Liver (tissue), 9 donors: ENCODE results near the gene NKX6-1. TPM values are rescaled to one million over a fixed set of nuclear protein-coding genes. Genes with fewer than 3 reads are reported as not detected.

Source experiments
- DNase-seq: peaks from one replicate; pipeline ENCODE4 v3.0.0-alpha.2; 2017; ENCODE audit warnings: low spot score
- H3K27ac ChIP-seq, 2 donors: one replicate each; pipeline ENCODE4 v1.7.0; 2013; ENCODE audit warnings: inconsistent platforms in 2 of 2, low read length in 2 of 2, control low read depth in 1 of 2, low read depth in 1 of 2, mild to moderate bottlenecking in 1 of 2
- H3K27me3 ChIP-seq, 4 donors: one replicate each; pipeline versions ENCODE4 v1.6.1 to v1.7.0; 2013; ENCODE audit warnings: low read length in 3 of 4, inconsistent platforms in 1 of 4, mild to moderate bottlenecking in 1 of 4, moderate library complexity in 1 of 4; ENCODE audit not compliant: control insufficient read depth in 4 of 4, insufficient read depth in 4 of 4
- H3K36me3 ChIP-seq, 4 donors: one replicate each; pipeline versions ENCODE4 v1.6.1 to v1.7.0; 2013; ENCODE audit warnings: low read length in 3 of 4, mild to moderate bottlenecking in 3 of 4, low read depth in 1 of 4, moderate library complexity in 1 of 4; ENCODE audit not compliant: control insufficient read depth in 4 of 4, insufficient read depth in 3 of 4
- H3K4me1 ChIP-seq, 4 donors: one replicate each; pipeline versions ENCODE4 v1.6.1 to v1.7.0; 2013; ENCODE audit warnings: low read length in 3 of 4, mild to moderate bottlenecking in 3 of 4, moderate library complexity in 1 of 4; ENCODE audit not compliant: control insufficient read depth in 4 of 4, insufficient read depth in 4 of 4
- H3K4me3 ChIP-seq, 3 donors: one replicate each; pipeline versions ENCODE4 v1.6.1 to v1.7.0; 2013; ENCODE audit warnings: low read length in 3 of 3, control low read depth in 1 of 3, low read depth in 1 of 3, mild to moderate bottlenecking in 1 of 3
- H3K9ac ChIP-seq, 2 donors: one replicate each; pipeline ENCODE4 v1.7.0; 2013; ENCODE audit warnings: low read length in 2 of 2, mild to moderate bottlenecking in 2 of 2, moderate library complexity in 2 of 2, control low read depth in 1 of 2, low read depth in 1 of 2
- H3K9me3 ChIP-seq, 4 donors: one replicate each; pipeline versions ENCODE4 v1.6.1 to v1.7.0; 2013; ENCODE audit warnings: low read length in 3 of 4; ENCODE audit not compliant: control insufficient read depth in 4 of 4
- EGR1 ChIP-seq, 2 donors: IDR thresholded peaks; 2 replicates each; pipeline ENCODE4 v1.6.1; 2016 to 2018; ENCODE audit warnings: antibody characterized with exemption in 2 of 2, low read depth in 2 of 2
- FOXA1 ChIP-seq: IDR thresholded peaks from 2 replicates; pipeline ENCODE4 v1.6.1; 2016; ENCODE audit warnings: antibody characterized with exemption
- FOXA2 ChIP-seq: IDR thresholded peaks from 2 replicates; pipeline ENCODE4 v1.6.1; 2016; ENCODE audit warnings: antibody characterized with exemption
- GABPA ChIP-seq, 2 donors: IDR thresholded peaks in 1 of 2; conservative IDR thresholded peaks in 1 of 2; 2 replicates each; pipeline ENCODE4 v1.6.1; 2016; ENCODE audit warnings: antibody characterized with exemption in 2 of 2, mild to moderate bottlenecking in 1 of 2, moderate library complexity in 1 of 2
- HNF4A ChIP-seq, 2 donors: conservative IDR thresholded peaks; 2 replicates each; pipeline ENCODE4 v1.6.1; 2016; ENCODE audit warnings: antibody characterized with exemption in 2 of 2, mild to moderate bottlenecking in 2 of 2
- HNF4G ChIP-seq: IDR thresholded peaks from 2 replicates; pipeline ENCODE4 v1.6.1; 2016; ENCODE audit warnings: antibody characterized with exemption
- JUND ChIP-seq, 2 donors: IDR thresholded peaks; 2 replicates each; pipeline ENCODE4 v1.6.1; 2016; ENCODE audit warnings: antibody characterized with exemption in 2 of 2
- MAX ChIP-seq: IDR thresholded peaks from 2 replicates; pipeline ENCODE4 v1.6.1; 2016; ENCODE audit warnings: antibody characterized with exemption
- NR2F2 ChIP-seq: IDR thresholded peaks from 2 replicates; pipeline ENCODE4 v1.6.1; 2016; ENCODE audit warnings: antibody characterized with exemption
- RAD21 ChIP-seq, 2 donors: IDR thresholded peaks; 2 replicates each; pipeline ENCODE4 v1.6.1; 2016; ENCODE audit warnings: antibody characterized with exemption in 2 of 2, mild to moderate bottlenecking in 2 of 2
- RXRA ChIP-seq, 2 donors: IDR thresholded peaks; 2 replicates each; pipeline ENCODE4 v1.6.1; 2017 to 2018; ENCODE audit warnings: antibody characterized with exemption in 2 of 2, mild to moderate bottlenecking in 1 of 2
- SP1 ChIP-seq: IDR thresholded peaks from 2 replicates; pipeline ENCODE4 v1.6.1; 2018; ENCODE audit warnings: antibody characterized with exemption, mild to moderate bottlenecking
- TAF1 ChIP-seq: conservative IDR thresholded peaks from 2 replicates; pipeline ENCODE4 v1.6.1; 2016; ENCODE audit warnings: antibody characterized with exemption, mild to moderate bottlenecking
- YY1 ChIP-seq: IDR thresholded peaks from 2 replicates; pipeline ENCODE4 v1.6.1; 2016; ENCODE audit warnings: antibody characterized with exemption, mild to moderate bottlenecking
- WGBS: extraction: QIAGEN DNeasy Blood & Tissue Kit; methylation state at CpG from one replicate; pipeline ENCODE4 v1.1.7; 2013; 5-methylcytosine and 5-hydroxymethylcytosine counted together
- polyA plus RNA-seq, 2 donors: library from polyadenylated mRNA; stranded (reverse) in 1 of 2; unstranded in 1 of 2; fragments of 200-250 nt in 1 of 2; fragments of >200 nt in 1 of 2; fragmentation: Nextera tagmentation in 1 of 2; extraction: Ambion mirVana in 1 of 2; gene quantifications; one replicate each; pipeline versions ENCODE4 v1.2.1 to v1.2.3, GENCODE V29; 2013 to 2015
- total RNA-seq, 2 donors: library from RNA; depleted of rRNA; stranded (reverse); fragments of >200 nt; gene quantifications; one replicate each; pipeline ENCODE4 v1.2.3, GENCODE V29; 2014
- TF ChIP-seq, protein P1 (sequence below): IDR thresholded peaks from 2 replicates; pipeline ENCODE4 v1.6.1; 2016; ENCODE audit warnings: antibody characterized with exemption
- TF ChIP-seq, protein P2 (sequence below): IDR thresholded peaks from 2 replicates; pipeline ENCODE4 v1.6.1; 2016; ENCODE audit warnings: antibody characterized with exemption
- TF ChIP-seq, protein P3 (sequence below): IDR thresholded peaks from 2 replicates; pipeline ENCODE4 v1.6.1; 2016; ENCODE audit warnings: antibody characterized with exemption, mild to moderate bottlenecking
- TF ChIP-seq, protein P4 (sequence below): fragments of 150-350 bp; IDR thresholded peaks from 2 replicates; pipeline ENCODE4 v1.5.1; 2017; ENCODE audit warnings: improper control_type of control experiment, low read depth, low read length; ENCODE audit not compliant: missing input control
- donor health status: healthy.
- donor health status: healthy.
- donor health status: healthy.
- donor health status: healthy.
- donor health status: healthy.

Gene NKX6-1
- total and polyA plus RNA-seq, 4 donors: 0.05 TPM; not detected in 3

GRCh38 chr4:84535901-84536300 is 36.8 kb upstream of the NKX6-1 start:
- Histone ChIP-seq H3K36me3 (no peaks in the 10 kb centered on the region), H3K9ac (no peak overlapping the region), H3K27ac (no peak overlapping the region), H3K4me3 (no peak overlapping the region), H3K4me1 (no peaks in the 10 kb centered on the region), H3K27me3 (no peaks in the 10 kb centered on the region), H3K9me3 (no peaks in the 10 kb centered on the region)
- no peak for DNase-seq
- TF ChIP-seq, protein P1, sequence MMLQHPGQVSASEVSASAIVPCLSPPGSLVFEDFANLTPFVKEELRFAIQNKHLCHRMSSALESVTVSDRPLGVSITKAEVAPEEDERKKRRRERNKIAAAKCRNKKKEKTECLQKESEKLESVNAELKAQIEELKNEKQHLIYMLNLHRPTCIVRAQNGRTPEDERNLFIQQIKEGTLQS: no peak
- no peak for TF ChIP-seq HNF4A (conservative IDR thresholded peaks at IDR 0.05)
- 91% methylated on average over 2 of the region's 2 CpGs for WGBS

GRCh38 chr4:84531689-84532088 is 32.6 kb upstream of the NKX6-1 start:
- H3K4me1 ChIP-seq: no peaks in the 10 kb centered on the region
- H3K9ac ChIP-seq: no peak overlapping the region
- 88% methylated on average over 2 of the region's 2 CpGs for WGBS
- no peak overlapping the region for H3K27ac ChIP-seq
- no peak for DNase-seq
- no peak for TF ChIP-seq MAX
- TF ChIP-seq GABPA (IDR thresholded peaks at IDR 0.05 in 1 of 2, conservative IDR thresholded peaks at IDR 0.05 in 1 of 2): no peak
- TF ChIP-seq, protein P2, sequence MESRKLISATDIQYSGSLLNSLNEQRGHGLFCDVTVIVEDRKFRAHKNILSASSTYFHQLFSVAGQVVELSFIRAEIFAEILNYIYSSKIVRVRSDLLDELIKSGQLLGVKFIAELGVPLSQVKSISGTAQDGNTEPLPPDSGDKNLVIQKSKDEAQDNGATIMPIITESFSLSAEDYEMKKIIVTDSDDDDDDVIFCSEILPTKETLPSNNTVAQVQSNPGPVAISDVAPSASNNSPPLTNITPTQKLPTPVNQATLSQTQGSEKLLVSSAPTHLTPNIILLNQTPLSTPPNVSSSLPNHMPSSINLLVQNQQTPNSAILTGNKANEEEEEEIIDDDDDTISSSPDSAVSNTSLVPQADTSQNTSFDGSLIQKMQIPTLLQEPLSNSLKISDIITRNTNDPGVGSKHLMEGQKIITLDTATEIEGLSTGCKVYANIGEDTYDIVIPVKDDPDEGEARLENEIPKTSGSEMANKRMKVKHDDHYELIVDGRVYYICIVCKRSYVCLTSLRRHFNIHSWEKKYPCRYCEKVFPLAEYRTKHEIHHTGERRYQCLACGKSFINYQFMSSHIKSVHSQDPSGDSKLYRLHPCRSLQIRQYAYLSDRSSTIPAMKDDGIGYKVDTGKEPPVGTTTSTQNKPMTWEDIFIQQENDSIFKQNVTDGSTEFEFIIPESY: no peak
- TF ChIP-seq RXRA (IDR thresholded peaks at IDR 0.05): no peak
- TF ChIP-seq FOXA1: no peak
- TF ChIP-seq, protein P1: no peak
- no peak for TF ChIP-seq TAF1
- TF ChIP-seq HNF4G: no peak
- TF ChIP-seq SP1: no peak
- TF ChIP-seq, protein P3, sequence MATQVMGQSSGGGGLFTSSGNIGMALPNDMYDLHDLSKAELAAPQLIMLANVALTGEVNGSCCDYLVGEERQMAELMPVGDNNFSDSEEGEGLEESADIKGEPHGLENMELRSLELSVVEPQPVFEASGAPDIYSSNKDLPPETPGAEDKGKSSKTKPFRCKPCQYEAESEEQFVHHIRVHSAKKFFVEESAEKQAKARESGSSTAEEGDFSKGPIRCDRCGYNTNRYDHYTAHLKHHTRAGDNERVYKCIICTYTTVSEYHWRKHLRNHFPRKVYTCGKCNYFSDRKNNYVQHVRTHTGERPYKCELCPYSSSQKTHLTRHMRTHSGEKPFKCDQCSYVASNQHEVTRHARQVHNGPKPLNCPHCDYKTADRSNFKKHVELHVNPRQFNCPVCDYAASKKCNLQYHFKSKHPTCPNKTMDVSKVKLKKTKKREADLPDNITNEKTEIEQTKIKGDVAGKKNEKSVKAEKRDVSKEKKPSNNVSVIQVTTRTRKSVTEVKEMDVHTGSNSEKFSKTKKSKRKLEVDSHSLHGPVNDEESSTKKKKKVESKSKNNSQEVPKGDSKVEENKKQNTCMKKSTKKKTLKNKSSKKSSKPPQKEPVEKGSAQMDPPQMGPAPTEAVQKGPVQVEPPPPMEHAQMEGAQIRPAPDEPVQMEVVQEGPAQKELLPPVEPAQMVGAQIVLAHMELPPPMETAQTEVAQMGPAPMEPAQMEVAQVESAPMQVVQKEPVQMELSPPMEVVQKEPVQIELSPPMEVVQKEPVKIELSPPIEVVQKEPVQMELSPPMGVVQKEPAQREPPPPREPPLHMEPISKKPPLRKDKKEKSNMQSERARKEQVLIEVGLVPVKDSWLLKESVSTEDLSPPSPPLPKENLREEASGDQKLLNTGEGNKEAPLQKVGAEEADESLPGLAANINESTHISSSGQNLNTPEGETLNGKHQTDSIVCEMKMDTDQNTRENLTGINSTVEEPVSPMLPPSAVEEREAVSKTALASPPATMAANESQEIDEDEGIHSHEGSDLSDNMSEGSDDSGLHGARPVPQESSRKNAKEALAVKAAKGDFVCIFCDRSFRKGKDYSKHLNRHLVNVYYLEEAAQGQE: no peak
- TF ChIP-seq NR2F2: no peak
- TF ChIP-seq HNF4A (conservative IDR thresholded peaks at IDR 0.05): no peak
- no peak for TF ChIP-seq EGR1 (IDR thresholded peaks at IDR 0.05; ENCODE audit: low read depth in 2 of 2)
- TF ChIP-seq, protein P4, sequence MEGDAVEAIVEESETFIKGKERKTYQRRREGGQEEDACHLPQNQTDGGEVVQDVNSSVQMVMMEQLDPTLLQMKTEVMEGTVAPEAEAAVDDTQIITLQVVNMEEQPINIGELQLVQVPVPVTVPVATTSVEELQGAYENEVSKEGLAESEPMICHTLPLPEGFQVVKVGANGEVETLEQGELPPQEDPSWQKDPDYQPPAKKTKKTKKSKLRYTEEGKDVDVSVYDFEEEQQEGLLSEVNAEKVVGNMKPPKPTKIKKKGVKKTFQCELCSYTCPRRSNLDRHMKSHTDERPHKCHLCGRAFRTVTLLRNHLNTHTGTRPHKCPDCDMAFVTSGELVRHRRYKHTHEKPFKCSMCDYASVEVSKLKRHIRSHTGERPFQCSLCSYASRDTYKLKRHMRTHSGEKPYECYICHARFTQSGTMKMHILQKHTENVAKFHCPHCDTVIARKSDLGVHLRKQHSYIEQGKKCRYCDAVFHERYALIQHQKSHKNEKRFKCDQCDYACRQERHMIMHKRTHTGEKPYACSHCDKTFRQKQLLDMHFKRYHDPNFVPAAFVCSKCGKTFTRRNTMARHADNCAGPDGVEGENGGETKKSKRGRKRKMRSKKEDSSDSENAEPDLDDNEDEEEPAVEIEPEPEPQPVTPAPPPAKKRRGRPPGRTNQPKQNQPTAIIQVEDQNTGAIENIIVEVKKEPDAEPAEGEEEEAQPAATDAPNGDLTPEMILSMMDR: no peak
- TF ChIP-seq FOXA2: no peak
- TF ChIP-seq YY1: no peak
- no peak for TF ChIP-seq JUND (IDR thresholded peaks at IDR 0.05)
- TF ChIP-seq RAD21 (IDR thresholded peaks at IDR 0.05): no peak
- H3K36me3 ChIP-seq: no peaks in the 10 kb centered on the region
- H3K27me3 ChIP-seq: no peaks in the 10 kb centered on the region
- H3K9me3 ChIP-seq: no peaks in the 10 kb centered on the region
- no peak overlapping the region for H3K4me3 ChIP-seq
